ENCODE results near the gene ATXN7L2.

DNA sequence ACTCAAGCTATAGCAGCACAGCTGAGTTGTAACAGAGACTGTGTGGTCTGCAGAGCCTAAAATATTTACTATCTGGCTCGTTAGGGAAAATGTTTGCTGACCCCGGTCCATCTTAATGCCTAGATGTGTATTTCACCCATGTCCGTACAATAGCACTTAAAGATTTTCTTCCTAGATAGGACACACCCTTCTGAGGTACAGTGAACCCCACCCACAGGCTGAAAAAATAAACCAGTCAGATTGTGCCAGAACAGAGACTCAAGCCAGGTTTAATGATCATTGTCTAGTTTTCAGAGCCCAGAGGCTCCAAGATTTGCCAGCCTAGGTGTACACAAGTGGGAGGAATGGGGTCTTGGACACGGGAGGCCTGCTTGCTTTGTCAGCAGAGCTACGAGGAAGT, 20.2 kb downstream of the ATXN7L2 start:
- TF ChIP-seq, protein P1, sequence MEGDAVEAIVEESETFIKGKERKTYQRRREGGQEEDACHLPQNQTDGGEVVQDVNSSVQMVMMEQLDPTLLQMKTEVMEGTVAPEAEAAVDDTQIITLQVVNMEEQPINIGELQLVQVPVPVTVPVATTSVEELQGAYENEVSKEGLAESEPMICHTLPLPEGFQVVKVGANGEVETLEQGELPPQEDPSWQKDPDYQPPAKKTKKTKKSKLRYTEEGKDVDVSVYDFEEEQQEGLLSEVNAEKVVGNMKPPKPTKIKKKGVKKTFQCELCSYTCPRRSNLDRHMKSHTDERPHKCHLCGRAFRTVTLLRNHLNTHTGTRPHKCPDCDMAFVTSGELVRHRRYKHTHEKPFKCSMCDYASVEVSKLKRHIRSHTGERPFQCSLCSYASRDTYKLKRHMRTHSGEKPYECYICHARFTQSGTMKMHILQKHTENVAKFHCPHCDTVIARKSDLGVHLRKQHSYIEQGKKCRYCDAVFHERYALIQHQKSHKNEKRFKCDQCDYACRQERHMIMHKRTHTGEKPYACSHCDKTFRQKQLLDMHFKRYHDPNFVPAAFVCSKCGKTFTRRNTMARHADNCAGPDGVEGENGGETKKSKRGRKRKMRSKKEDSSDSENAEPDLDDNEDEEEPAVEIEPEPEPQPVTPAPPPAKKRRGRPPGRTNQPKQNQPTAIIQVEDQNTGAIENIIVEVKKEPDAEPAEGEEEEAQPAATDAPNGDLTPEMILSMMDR (IDR thresholded peaks at IDR 0.05) = no peak
- no peak for TF ChIP-seq POLR2A (IDR thresholded peaks at IDR 0.05)
